GM23338 (cell line): ENCODE measurements around the gene FNDC3B. TPM values are rescaled to one million over a fixed set of nuclear protein-coding genes. Genes with fewer than 3 reads are reported as not detected.
A peak's percentile ranks its signal among the peaks of the same experiment; 100 is the strongest.

Source experiments
- ATAC-seq: fragments of 200-7000 bp; cut with Tn5 transposase; 3 replicates; pipeline ENCODE4 v1.9.1; 2020
- DNase-seq: peaks from one replicate; pipeline ENCODE4 v3.0.0-alpha.2; 2015; ENCODE audit warnings: low spot score
- H2AFZ ChIP-seq: fragments of 200-600 bp; sonication (generic); 2 replicates; pipeline ENCODE4 v1.8.0; 2016; ENCODE audit warnings: antibody characterized with exemption, mild to moderate bottlenecking, moderate library complexity
- H3F3A ChIP-seq: fragments of 200-600 bp; sonication (generic); replicated peaks from 2 replicates; pipeline ENCODE4 v1.8.0; 2017; ENCODE audit warnings: antibody characterized with exemption, mixed run types, low read depth
- H3K27ac ChIP-seq: fragments of 200-600 bp; sonication (generic); 2 replicates; pipeline ENCODE4 v1.6.1; 2016; ENCODE audit warnings: low read depth
- H3K27me3 ChIP-seq: fragments of 200-600 bp; sonication (generic); 2 replicates; pipeline ENCODE4 v1.8.0; 2016; ENCODE audit warnings: mild to moderate bottlenecking, mixed run types, moderate library complexity; ENCODE audit not compliant: insufficient read depth
- H3K36me3 ChIP-seq: fragments of 200-600 bp; sonication (generic); 2 replicates; pipeline ENCODE4 v1.8.0; 2016; ENCODE audit warnings: mild to moderate bottlenecking; ENCODE audit not compliant: insufficient read depth
- H3K4me1 ChIP-seq: fragments of 200-600 bp; sonication (generic); 2 replicates; pipeline ENCODE4 v1.8.0; 2016; ENCODE audit warnings: mild to moderate bottlenecking, moderate library complexity; ENCODE audit not compliant: insufficient read depth
- H3K4me2 ChIP-seq: fragments of 200-600 bp; sonication (generic); 2 replicates; pipeline ENCODE4 v1.7.1; 2017; ENCODE audit warnings: mixed run types
- H3K4me3 ChIP-seq: fragments of 200-600 bp; sonication (generic); 2 replicates; pipeline ENCODE4 v1.6.1; 2016; ENCODE audit warnings: mixed run types
- H3K79me2 ChIP-seq: fragments of 200-600 bp; sonication (generic); replicated peaks from 2 replicates; pipeline ENCODE4 v1.8.0; 2017; ENCODE audit warnings: mild to moderate bottlenecking; ENCODE audit not compliant: insufficient read depth
- H3K9me2 ChIP-seq: fragments of 200-600 bp; sonication (generic); 2 replicates; pipeline ENCODE4 v1.8.0; 2017; ENCODE audit not compliant: insufficient read depth
- H4K20me1 ChIP-seq: fragments of 200-600 bp; sonication (generic); replicated peaks from 2 replicates; pipeline ENCODE4 v1.8.0; 2017; ENCODE audit warnings: mild to moderate bottlenecking; ENCODE audit not compliant: insufficient read depth
- H3K27ac Mint-ChIP-seq: 2 replicates; pipeline ENCODE4 v1.8.0; 2020; ENCODE audit warnings: inconsistent platforms, mild to moderate bottlenecking, moderate library complexity, mixed read lengths
- H3K27me3 Mint-ChIP-seq: 3 replicates; pipeline ENCODE4 v1.8.0; 2022; ENCODE audit warnings: low read depth, mild to moderate bottlenecking, moderate library complexity, mixed read lengths, inconsistent platforms; ENCODE audit not compliant: insufficient read depth, poor library complexity
- H3K36me3 Mint-ChIP-seq: 3 replicates; pipeline ENCODE4 v1.8.0; 2021; ENCODE audit warnings: low read depth, mild to moderate bottlenecking, inconsistent platforms, moderate library complexity, mixed read lengths
- H3K4me1 Mint-ChIP-seq: 3 replicates; pipeline ENCODE4 v1.8.0; 2020; ENCODE audit warnings: mild to moderate bottlenecking, inconsistent platforms, mixed read lengths
- H3K4me3 Mint-ChIP-seq: 3 replicates; pipeline ENCODE4 v1.8.0; 2021; ENCODE audit warnings: moderate library complexity, mild to moderate bottlenecking, inconsistent platforms, mixed read lengths
- H3K9me3 Mint-ChIP-seq: 3 replicates; pipeline ENCODE4 v1.8.0; 2020; ENCODE audit warnings: moderate library complexity, mild to moderate bottlenecking, inconsistent platforms, mixed read lengths
- CREB1 ChIP-seq: fragments of 250-450 bp; sonication (Bioruptor Pico); IDR thresholded peaks from 2 replicates; pipeline ENCODE4 v1.5.0; 2020; ENCODE audit warnings: low read depth, mild to moderate bottlenecking, moderate library complexity
- EZH2 ChIP-seq: fragments of 200-600 bp; sonication (generic); IDR thresholded peaks from one replicate; pipeline ENCODE4 v1.8.0; 2017; ENCODE audit warnings: antibody characterized with exemption, mild to moderate bottlenecking, low read depth; ENCODE audit not compliant: unreplicated experiment
- EZH2phosphoT487 ChIP-seq: fragments of 200-600 bp; sonication (generic); IDR thresholded peaks from one replicate; pipeline ENCODE4 v1.8.1; 2018; ENCODE audit warnings: antibody characterized with exemption; ENCODE audit not compliant: unreplicated experiment
- JUNB ChIP-seq: IDR thresholded peaks from one replicate; pipeline ENCODE4 v1.6.1; 2016; ENCODE audit warnings: antibody characterized with exemption; ENCODE audit not compliant: unreplicated experiment
- NANOG ChIP-seq: IDR thresholded peaks from 2 replicates; pipeline ENCODE4 v1.6.1; 2016; ENCODE audit warnings: antibody characterized with exemption, borderline replicate concordance
- POLR2AphosphoS5 ChIP-seq: IDR thresholded peaks from 2 replicates; pipeline ENCODE4 v1.6.1; 2016; ENCODE audit warnings: antibody characterized with exemption, low read depth
- STAT1 ChIP-seq: IDR thresholded peaks from one replicate; pipeline ENCODE4 v1.6.1; 2016; ENCODE audit warnings: antibody characterized with exemption; ENCODE audit not compliant: unreplicated experiment
- ZNF114 ChIP-seq: fragments of 250-450 bp; sonication (Bioruptor Pico); IDR thresholded peaks from 2 replicates; pipeline ENCODE4 v1.5.0; 2020; ENCODE audit warnings: mild to moderate bottlenecking, moderate library complexity
- ZNF331 ChIP-seq: fragments of 250-450 bp; sonication (Bioruptor Pico); IDR thresholded peaks from 2 replicates; pipeline ENCODE4 v1.5.0; 2020; ENCODE audit warnings: low read depth, mild to moderate bottlenecking, moderate library complexity
- polyA plus RNA-seq: library from polyadenylated mRNA; unstranded; fragments of >200 nt; fragmentation: Nextera tagmentation; extraction: Ambion mirVana; gene quantifications from 2 replicates; pipeline ENCODE4 v1.2.1, GENCODE V29; 2016
- total RNA-seq: library from RNA; depleted of rRNA; stranded (reverse); fragments of >200 nt; shearing (Covaris generic); gene quantifications from 2 replicates; pipeline ENCODE4 v1.2.3, GENCODE V29; 2014
- TF ChIP-seq, protein P1 (sequence below): IDR thresholded peaks from one replicate; pipeline ENCODE4 v1.6.1; 2018; ENCODE audit warnings: antibody characterized with exemption; ENCODE audit not compliant: unreplicated experiment
- TF ChIP-seq, protein P2 (sequence below): IDR thresholded peaks from 2 replicates; pipeline ENCODE4 v1.6.1; 2016; ENCODE audit warnings: antibody characterized with exemption
- TF ChIP-seq, protein P3 (sequence below), 2 experiments: fragments of 200-600 bp in 1 of 2; sonication (generic) in 1 of 2; conservative IDR thresholded peaks; 2 replicates each; pipeline versions ENCODE4 v1.5.1 to v1.6.1; 2016 to 2017; ENCODE audit warnings: antibody characterized with exemption in 2 of 2, low read depth in 2 of 2, mild to moderate bottlenecking in 2 of 2, moderate library complexity in 1 of 2
- TF ChIP-seq, protein P4 (sequence below): fragments of 250-450 bp; sonication (Bioruptor Pico); IDR thresholded peaks from 2 replicates; pipeline ENCODE4 v1.5.0; 2020; ENCODE audit warnings: mild to moderate bottlenecking, moderate library complexity

FNDC3B gene
- total and polyA plus RNA-seq, 2 experiments from 2014 or later: 19.1 to 55.4 TPM

DNA sequence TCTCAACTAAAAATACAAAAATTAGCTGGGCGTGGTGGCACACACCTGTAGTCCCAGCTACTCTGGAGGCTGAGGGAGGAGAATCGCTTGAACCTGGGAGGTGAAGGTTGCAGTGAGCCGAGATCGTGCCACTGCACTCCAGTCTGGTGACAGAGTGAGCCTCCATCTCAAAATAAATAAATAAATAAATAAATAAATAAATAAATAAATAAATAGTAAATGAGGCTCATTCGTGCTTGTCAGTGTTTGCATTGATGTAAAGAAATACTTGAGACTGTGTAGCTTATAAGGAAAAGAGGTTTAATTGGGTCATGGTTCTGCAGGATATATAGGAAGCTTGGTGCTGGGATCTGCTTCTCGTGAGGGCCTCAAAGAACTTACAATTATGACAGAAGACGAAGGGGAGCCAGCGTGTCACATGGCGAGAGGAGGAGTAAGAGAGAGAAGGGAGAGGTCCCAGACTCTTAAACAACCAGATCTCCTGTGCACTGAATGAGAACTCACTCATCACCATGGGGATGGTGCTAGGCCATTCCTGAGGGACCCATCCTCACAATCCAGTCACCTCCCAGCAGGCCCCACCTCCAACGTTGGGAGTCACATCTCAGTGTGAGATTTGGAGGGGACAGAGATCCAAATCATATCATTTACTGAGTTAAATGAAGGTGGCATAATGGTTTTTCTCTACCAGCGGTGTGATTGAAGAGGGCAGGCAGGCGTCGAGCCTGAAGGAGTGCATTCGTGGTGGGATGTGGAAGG, 104.5 kb downstream of the FNDC3B start:
- peaks cover 79% of the 10 kb centered on the region for H3K4me1 Mint-ChIP-seq
- H3K27ac Mint-ChIP-seq: peak overlapping the region; percentile 12
- no peak overlapping the region for H3K4me3 Mint-ChIP-seq
- Histone ChIP-seq H4K20me1 (no peaks in the 10 kb centered on the region), H3K4me2 (no peak overlapping the region), H3K4me1 (peaks cover 85% of the 10 kb centered on the region), H2AFZ (no peak overlapping the region), H3K79me2 (peaks cover 86% of the 10 kb centered on the region), H3K27ac (no peak overlapping the region), H3K9me2 (no peaks in the 10 kb centered on the region), H3K36me3 (no peaks in the 10 kb centered on the region), H3K4me3 (no peak overlapping the region), H3F3A (0 out of 2 replicates have a peak, but pooled peaks cover 3% of the 10 kb centered on the region), H3K27me3 (no peaks in the 10 kb centered on the region)
- ATAC-seq (no peak), DNase-seq (no peak)
- TF ChIP-seq ZNF331 (no peak), NANOG (no peak), ZNF114 (no peak), EZH2phosphoT487 (no peak), POLR2AphosphoS5 (no peak), STAT1 (no peak), JUNB (no peak), EZH2 (no peak), CREB1 (CRISPR knock-in tag) (no peak)
- TF ChIP-seq, protein P1, sequence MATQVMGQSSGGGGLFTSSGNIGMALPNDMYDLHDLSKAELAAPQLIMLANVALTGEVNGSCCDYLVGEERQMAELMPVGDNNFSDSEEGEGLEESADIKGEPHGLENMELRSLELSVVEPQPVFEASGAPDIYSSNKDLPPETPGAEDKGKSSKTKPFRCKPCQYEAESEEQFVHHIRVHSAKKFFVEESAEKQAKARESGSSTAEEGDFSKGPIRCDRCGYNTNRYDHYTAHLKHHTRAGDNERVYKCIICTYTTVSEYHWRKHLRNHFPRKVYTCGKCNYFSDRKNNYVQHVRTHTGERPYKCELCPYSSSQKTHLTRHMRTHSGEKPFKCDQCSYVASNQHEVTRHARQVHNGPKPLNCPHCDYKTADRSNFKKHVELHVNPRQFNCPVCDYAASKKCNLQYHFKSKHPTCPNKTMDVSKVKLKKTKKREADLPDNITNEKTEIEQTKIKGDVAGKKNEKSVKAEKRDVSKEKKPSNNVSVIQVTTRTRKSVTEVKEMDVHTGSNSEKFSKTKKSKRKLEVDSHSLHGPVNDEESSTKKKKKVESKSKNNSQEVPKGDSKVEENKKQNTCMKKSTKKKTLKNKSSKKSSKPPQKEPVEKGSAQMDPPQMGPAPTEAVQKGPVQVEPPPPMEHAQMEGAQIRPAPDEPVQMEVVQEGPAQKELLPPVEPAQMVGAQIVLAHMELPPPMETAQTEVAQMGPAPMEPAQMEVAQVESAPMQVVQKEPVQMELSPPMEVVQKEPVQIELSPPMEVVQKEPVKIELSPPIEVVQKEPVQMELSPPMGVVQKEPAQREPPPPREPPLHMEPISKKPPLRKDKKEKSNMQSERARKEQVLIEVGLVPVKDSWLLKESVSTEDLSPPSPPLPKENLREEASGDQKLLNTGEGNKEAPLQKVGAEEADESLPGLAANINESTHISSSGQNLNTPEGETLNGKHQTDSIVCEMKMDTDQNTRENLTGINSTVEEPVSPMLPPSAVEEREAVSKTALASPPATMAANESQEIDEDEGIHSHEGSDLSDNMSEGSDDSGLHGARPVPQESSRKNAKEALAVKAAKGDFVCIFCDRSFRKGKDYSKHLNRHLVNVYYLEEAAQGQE: no peak
- TF ChIP-seq, protein P2, sequence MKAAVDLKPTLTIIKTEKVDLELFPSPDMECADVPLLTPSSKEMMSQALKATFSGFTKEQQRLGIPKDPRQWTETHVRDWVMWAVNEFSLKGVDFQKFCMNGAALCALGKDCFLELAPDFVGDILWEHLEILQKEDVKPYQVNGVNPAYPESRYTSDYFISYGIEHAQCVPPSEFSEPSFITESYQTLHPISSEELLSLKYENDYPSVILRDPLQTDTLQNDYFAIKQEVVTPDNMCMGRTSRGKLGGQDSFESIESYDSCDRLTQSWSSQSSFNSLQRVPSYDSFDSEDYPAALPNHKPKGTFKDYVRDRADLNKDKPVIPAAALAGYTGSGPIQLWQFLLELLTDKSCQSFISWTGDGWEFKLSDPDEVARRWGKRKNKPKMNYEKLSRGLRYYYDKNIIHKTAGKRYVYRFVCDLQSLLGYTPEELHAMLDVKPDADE: no peak
- TF ChIP-seq, protein P3, sequence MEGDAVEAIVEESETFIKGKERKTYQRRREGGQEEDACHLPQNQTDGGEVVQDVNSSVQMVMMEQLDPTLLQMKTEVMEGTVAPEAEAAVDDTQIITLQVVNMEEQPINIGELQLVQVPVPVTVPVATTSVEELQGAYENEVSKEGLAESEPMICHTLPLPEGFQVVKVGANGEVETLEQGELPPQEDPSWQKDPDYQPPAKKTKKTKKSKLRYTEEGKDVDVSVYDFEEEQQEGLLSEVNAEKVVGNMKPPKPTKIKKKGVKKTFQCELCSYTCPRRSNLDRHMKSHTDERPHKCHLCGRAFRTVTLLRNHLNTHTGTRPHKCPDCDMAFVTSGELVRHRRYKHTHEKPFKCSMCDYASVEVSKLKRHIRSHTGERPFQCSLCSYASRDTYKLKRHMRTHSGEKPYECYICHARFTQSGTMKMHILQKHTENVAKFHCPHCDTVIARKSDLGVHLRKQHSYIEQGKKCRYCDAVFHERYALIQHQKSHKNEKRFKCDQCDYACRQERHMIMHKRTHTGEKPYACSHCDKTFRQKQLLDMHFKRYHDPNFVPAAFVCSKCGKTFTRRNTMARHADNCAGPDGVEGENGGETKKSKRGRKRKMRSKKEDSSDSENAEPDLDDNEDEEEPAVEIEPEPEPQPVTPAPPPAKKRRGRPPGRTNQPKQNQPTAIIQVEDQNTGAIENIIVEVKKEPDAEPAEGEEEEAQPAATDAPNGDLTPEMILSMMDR (conservative IDR thresholded peaks at IDR 0.05; ENCODE audit: low read depth in 2 of 2): no peak
- TF ChIP-seq, protein P4, sequence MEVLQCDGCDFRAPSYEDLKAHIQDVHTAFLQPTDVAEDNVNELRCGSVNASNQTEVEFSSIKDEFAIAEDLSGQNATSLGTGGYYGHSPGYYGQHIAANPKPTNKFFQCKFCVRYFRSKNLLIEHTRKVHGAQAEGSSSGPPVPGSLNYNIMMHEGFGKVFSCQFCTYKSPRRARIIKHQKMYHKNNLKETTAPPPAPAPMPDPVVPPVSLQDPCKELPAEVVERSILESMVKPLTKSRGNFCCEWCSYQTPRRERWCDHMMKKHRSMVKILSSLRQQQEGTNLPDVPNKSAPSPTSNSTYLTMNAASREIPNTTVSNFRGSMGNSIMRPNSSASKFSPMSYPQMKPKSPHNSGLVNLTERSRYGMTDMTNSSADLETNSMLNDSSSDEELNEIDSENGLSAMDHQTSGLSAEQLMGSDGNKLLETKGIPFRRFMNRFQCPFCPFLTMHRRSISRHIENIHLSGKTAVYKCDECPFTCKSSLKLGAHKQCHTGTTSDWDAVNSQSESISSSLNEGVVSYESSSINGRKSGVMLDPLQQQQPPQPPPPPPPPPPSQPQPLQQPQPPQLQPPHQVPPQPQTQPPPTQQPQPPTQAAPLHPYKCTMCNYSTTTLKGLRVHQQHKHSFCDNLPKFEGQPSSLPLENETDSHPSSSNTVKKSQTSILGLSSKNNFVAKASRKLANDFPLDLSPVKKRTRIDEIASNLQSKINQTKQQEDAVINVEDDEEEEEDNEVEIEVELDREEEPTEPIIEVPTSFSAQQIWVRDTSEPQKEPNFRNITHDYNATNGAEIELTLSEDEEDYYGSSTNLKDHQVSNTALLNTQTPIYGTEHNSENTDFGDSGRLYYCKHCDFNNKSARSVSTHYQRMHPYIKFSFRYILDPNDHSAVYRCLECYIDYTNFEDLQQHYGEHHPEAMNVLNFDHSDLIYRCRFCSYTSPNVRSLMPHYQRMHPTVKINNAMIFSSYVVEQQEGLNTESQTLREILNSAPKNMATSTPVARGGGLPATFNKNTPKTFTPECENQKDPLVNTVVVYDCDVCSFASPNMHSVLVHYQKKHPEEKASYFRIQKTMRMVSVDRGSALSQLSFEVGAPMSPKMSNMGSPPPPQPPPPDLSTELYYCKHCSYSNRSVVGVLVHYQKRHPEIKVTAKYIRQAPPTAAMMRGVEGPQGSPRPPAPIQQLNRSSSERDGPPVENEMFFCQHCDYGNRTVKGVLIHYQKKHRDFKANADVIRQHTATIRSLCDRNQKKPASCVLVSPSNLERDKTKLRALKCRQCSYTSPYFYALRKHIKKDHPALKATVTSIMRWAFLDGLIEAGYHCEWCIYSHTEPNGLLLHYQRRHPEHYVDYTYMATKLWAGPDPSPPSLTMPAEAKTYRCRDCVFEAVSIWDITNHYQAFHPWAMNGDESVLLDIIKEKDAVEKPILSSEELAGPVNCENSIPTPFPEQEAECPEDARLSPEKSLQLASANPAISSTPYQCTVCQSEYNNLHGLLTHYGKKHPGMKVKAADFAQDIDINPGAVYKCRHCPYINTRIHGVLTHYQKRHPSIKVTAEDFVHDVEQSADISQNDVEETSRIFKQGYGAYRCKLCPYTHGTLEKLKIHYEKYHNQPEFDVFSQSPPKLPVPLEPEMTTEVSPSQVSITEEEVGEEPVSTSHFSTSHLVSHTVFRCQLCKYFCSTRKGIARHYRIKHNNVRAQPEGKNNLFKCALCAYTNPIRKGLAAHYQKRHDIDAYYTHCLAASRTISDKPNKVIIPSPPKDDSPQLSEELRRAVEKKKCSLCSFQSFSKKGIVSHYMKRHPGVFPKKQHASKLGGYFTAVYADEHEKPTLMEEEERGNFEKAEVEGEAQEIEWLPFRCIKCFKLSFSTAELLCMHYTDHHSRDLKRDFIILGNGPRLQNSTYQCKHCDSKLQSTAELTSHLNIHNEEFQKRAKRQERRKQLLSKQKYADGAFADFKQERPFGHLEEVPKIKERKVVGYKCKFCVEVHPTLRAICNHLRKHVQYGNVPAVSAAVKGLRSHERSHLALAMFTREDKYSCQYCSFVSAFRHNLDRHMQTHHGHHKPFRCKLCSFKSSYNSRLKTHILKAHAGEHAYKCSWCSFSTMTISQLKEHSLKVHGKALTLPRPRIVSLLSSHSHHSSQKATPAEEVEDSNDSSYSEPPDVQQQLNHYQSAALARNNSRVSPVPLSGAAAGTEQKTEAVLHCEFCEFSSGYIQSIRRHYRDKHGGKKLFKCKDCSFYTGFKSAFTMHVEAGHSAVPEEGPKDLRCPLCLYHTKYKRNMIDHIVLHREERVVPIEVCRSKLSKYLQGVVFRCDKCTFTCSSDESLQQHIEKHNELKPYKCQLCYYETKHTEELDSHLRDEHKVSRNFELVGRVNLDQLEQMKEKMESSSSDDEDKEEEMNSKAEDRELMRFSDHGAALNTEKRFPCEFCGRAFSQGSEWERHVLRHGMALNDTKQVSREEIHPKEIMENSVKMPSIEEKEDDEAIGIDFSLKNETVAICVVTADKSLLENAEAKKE (CRISPR knock-in tag): no peak
- H3K9me3 Mint-ChIP-seq: no peaks in the 10 kb centered on the region
- H3K27me3 Mint-ChIP-seq: peaks cover 5% of the 10 kb centered on the region
- H3K36me3 Mint-ChIP-seq: peaks cover 10% of the 10 kb centered on the region
